Uterus (tissue), 4 donors: ENCODE results near the gene RPL37. TPM values are rescaled to one million over a fixed set of nuclear protein-coding genes. Genes with fewer than 3 reads are reported as not detected.
"Not testable (repeated sequence)": the region's sequence is repeated elsewhere in the genome, so short reads cannot be mapped to it uniquely, and the experiment has no call there.

Source experiments
- DNase-seq, 2 donors: peaks; one replicate each; pipeline ENCODE4 v3.0.0-alpha.2; 2019 to 2020
- H3K27ac ChIP-seq, 2 donors: fragments of 200-600 bp; sonication (generic); 1 replicate in 1 of 2; 2 replicates in 1 of 2; pipeline ENCODE4 v1.5.1; 2016 to 2018
- H3K27me3 ChIP-seq, 2 donors: fragments of 200-600 bp; sonication (generic); one replicate each; pipeline ENCODE4 v1.5.1; 2018 to 2019; ENCODE audit warnings: control low read depth in 1 of 2
- H3K36me3 ChIP-seq, 2 donors: fragments of 200-600 bp; sonication (generic); one replicate each; pipeline ENCODE4 v1.5.1; 2019; ENCODE audit warnings: control low read depth in 1 of 2
- H3K4me1 ChIP-seq, 2 donors: fragments of 200-600 bp; sonication (generic); one replicate each; pipeline ENCODE4 v1.5.1; 2018 to 2019; ENCODE audit warnings: control low read depth in 1 of 2
- H3K4me3 ChIP-seq, 2 donors: fragments of 200-600 bp; sonication (generic); 1 replicate in 1 of 2; 2 replicates in 1 of 2; pipeline ENCODE4 v1.5.1; 2018 to 2019; ENCODE audit warnings: mild to moderate bottlenecking in 1 of 2
- H3K9me3 ChIP-seq, 2 donors: fragments of 200-600 bp; sonication (generic); one replicate each; pipeline ENCODE4 v1.5.1; 2019; ENCODE audit warnings: control low read depth in 1 of 2
- CTCF ChIP-seq, 4 experiments: fragments of 200-600 bp in 2 of 4; fragments of 450-650 bp in 2 of 4; sonication (generic) in 2 of 4; IDR thresholded peaks; one replicate each; pipeline ENCODE4 v1.5.1; 2016 to 2019; ENCODE audit warnings: antibody characterized with exemption in 4 of 4, mild to moderate bottlenecking in 2 of 4, moderate library complexity in 1 of 4
- POLR2A ChIP-seq, 2 donors: fragments of 450-650 bp; IDR thresholded peaks; one replicate each; pipeline ENCODE4 v1.6.1; 2016; ENCODE audit warnings: antibody characterized with exemption in 2 of 2, mild to moderate bottlenecking in 1 of 2, moderate library complexity in 1 of 2
- intact Hi-C: fragments of 100-400 bp; cut with DNase I; formaldehyde crosslinking; loops from one replicate; pipeline ENCODE4 v1.15.1; 2023; ENCODE audit warnings: low total_unique reads
- total RNA-seq, 4 donors: library from RNA; depleted of rRNA in 3 of 4; stranded (reverse); fragments of >200 nt in 3 of 4; gene quantifications; one replicate each; pipeline versions ENCODE4 v1.1.0 to v1.2.4, GENCODE V29; 2014 to 2023
- donor health status: DM: yes; HTN: yes; CAD: no.

RPL37 gene
- total RNA-seq, 4 donors from 2014 or later: 59.1 to 1,328 (median 776) TPM

- peak; percentile 89 to 91 for DNase-seq
- no peaks in the 10 kb centered on the region for H3K36me3 ChIP-seq
- TF ChIP-seq CTCF (IDR thresholded peaks at IDR 0.05) (peak; percentile 40 to 73 (median 68)), POLR2A (IDR thresholded peaks at IDR 0.05) (peak; percentile 63 to 80)
These were observed 36.8 kb downstream of the RPL37 start, which contains the start of gene PRKAA1 for GRCh38 chr5:40798012-40798800. Gene PRKAA1 (minus strand): TSS chr5:40798374. CDS start chr5:40798189, 185 bp downstream.

DNA sequence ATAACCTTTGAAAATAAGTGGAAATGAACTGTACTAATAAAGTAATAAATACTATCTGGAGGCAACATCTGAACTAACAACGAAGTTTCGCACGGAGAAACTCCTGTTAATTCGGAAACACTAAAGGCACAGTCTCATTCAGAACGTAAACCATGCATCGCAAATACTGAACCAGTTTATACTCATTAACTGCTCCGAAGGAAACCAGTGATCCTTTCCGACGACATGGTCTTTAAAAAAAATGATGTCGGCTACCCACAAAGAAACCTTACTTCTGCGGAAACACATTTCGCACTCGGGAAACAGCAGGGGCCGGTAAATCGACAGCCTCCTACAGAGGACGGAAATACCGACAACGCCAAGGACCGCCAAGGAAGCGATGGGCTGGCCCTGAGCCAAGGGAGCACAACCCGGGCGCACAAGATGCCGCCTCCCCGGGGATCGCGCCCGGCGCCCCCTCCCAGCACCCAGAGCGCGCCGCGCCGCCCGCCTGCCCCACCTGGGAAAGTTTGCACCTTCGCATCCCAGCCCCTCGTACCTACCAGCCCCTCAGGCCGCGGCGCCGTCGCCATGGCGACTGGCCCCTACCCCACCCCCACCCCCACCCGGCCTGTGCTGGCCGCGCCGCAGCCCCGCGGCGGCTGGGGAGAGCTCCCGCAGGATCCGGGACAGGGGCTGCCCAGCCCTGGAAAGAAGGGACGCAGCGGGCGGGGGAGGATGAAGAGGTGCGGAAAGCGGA, 37.6 kb downstream of the RPL37 start:
- Histone ChIP-seq H3K27me3 (no peaks in the 10 kb centered on the region), H3K4me3 (peak overlapping the region; percentile 70 to 94), H3K4me1 (peaks cover 0 to 15% of the 10 kb centered on the region in 2 donors), H3K9me3 (no peaks in the 10 kb centered on the region), H3K27ac (peak overlapping the region; percentile 98), H3K36me3 (no peaks in the 10 kb centered on the region)
- TF ChIP-seq CTCF (IDR thresholded peaks at IDR 0.05): no peak
- no peak for TF ChIP-seq POLR2A (IDR thresholded peaks at IDR 0.05)
- intact Hi-C loops: no loop called here
- DNase-seq: peak; percentile 70 to 73

More at GRCh38 chr5:40798012-40798800, 36.8 kb downstream of the RPL37 start, which contains the start of gene PRKAA1:
- H3K27ac ChIP-seq: peak within 1 kb of the TSS; percentile 98
- intact Hi-C loops: no loop called here
- peak within 1 kb of the TSS; percentile 70 to 94 for H3K4me3 ChIP-seq
- H3K9me3 ChIP-seq: no peaks in the 10 kb centered on the region
- H3K27me3 ChIP-seq: no peaks in the 10 kb centered on the region
- H3K4me1 ChIP-seq: peaks cover 0 to 15% of the 10 kb centered on the region in 2 donors

GRCh38 chr5:40796487-40796889, 38.5 kb downstream of the RPL37 start:
- peak overlapping the region; percentile 98 for H3K27ac ChIP-seq
- no peak for DNase-seq
- peak overlapping the region; percentile 70 to 94 for H3K4me3 ChIP-seq
- H3K27me3 ChIP-seq: no peaks in the 10 kb centered on the region
- no peak for TF ChIP-seq POLR2A (IDR thresholded peaks at IDR 0.05)
- no peak for TF ChIP-seq CTCF (IDR thresholded peaks at IDR 0.05)
- no peaks in the 10 kb centered on the region for H3K9me3 ChIP-seq
- peaks cover 0 to 15% of the 10 kb centered on the region in 2 donors for H3K4me1 ChIP-seq
- intact Hi-C loops: no loop called here
- no peaks in the 10 kb centered on the region for H3K36me3 ChIP-seq

GRCh38 chr5:40794877-40795276, 40.1 kb downstream of the RPL37 start:
- H3K4me3 ChIP-seq, DNase-seq, H3K27ac ChIP-seq, H3K27me3 ChIP-seq, H3K36me3 ChIP-seq, intact Hi-C loops, H3K9me3 ChIP-seq: not testable (repeated sequence)
- H3K4me1 ChIP-seq: peaks cover 3 to 15% of the 10 kb centered on the region in 2 donors

DNA sequence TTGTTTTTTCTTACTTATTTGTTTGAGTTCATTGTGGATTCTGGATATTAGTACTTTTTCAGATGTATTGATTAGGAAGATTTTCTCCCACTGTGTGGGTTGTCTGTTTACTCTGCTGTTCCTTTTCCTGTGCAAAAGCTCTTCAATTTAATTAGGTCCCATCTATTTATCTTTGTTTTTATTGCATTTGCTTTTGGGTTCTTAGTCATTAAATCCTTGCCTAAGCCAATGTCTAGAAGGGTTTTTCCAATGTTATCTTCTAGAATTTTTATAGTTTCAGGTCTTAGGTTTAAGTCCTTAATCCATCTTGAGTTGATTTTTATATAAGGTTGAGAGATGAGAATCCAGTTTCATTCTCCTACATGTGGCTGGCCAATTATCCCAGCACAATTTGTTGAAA, 40.7 kb downstream of the RPL37 start:
- peaks cover 3 to 13% of the 10 kb centered on the region in 2 donors for H3K4me1 ChIP-seq
- H3K27ac ChIP-seq, H3K4me3 ChIP-seq, DNase-seq, H3K36me3 ChIP-seq, H3K27me3 ChIP-seq, intact Hi-C loops, H3K9me3 ChIP-seq: not testable (repeated sequence)

DNA sequence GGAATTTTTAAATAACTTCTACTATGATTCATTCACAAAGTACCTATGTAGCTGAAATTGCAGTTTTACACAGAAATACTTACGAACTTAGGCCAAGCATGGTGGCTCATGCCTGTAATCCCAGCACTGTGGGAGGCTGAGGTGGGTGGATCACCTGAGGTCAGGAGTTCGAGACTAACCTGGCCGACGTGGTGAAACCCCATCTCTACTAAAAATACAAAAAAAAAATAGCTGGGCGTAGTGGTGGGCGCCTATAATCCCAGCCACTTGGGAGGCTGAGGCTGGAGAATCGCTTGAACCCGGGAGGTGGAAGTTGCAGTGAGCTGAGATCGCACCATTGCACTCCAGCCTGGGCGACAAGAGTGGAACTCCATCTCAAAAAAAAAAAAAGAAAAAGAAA, 42.3 kb downstream of the RPL37 start:
- peaks cover 3 to 11% of the 10 kb centered on the region in 2 donors for H3K4me1 ChIP-seq
- H3K36me3 ChIP-seq, H3K9me3 ChIP-seq, H3K4me3 ChIP-seq, DNase-seq, H3K27ac ChIP-seq, H3K27me3 ChIP-seq, intact Hi-C loops: not testable (repeated sequence)
